PFSK-1 (cell line): ENCODE data around the gene ZNF14.

Source experiments
- POLR2AphosphoS5 ChIP-seq: IDR thresholded peaks from 2 replicates; pipeline ENCODE4 v1.6.1; 2012; ENCODE audit warnings: low read depth, mild to moderate bottlenecking, control low read depth, low read length, moderate library complexity
- SIN3A ChIP-seq: IDR thresholded peaks from 2 replicates; pipeline ENCODE4 v1.6.1; 2012; ENCODE audit warnings: mild to moderate bottlenecking, low read length, moderate library complexity, borderline replicate concordance; ENCODE audit not compliant: insufficient read depth

DNA sequence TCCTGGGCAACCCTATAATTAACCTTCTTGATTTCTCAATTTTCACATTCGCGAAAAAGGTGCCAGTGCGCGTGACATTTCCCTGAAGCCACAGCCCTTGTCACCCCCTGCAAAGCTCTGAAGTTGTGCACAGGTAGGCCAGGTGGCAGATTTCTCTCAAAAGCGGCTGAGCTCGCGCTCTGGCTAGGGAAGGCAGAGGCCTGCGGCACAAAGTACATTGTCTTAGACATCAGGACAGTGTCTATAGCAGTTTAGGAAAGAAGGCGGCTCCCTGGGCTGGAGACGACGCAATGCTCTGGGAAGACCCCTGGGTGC is 42.9 kb upstream of the ZNF14 start:
- TF ChIP-seq POLR2AphosphoS5 (no peak), SIN3A (no peak)
